Endothelial cell of umbilical vein (primary cell): ENCODE results near the gene LSR.

Experiments
- FOS ChIP-seq: IDR thresholded peaks from 2 replicates; pipeline ENCODE4 v1.6.1; 2011; ENCODE audit warnings: mild to moderate bottlenecking, low read length, moderate library complexity, borderline replicate concordance; ENCODE audit not compliant: insufficient read depth
- GATA2 ChIP-seq: IDR thresholded peaks from 2 replicates; pipeline ENCODE4 v1.7.0; 2011; ENCODE audit warnings: low read depth, mild to moderate bottlenecking, moderate library complexity, mixed read lengths, low read length; ENCODE audit not compliant: insufficient read length, insufficient read depth
- MYC ChIP-seq: IDR thresholded peaks from one replicate; pipeline ENCODE4 v1.6.1; 2011; ENCODE audit warnings: mild to moderate bottlenecking, low read depth, low read length
- POLR2A ChIP-seq: IDR thresholded peaks from 2 replicates; pipeline ENCODE4 v1.6.1; 2012; ENCODE audit warnings: low read depth, mild to moderate bottlenecking, control low read depth, low read length
- POLR2AphosphoS5 ChIP-seq: IDR thresholded peaks from 2 replicates; pipeline ENCODE4 v1.6.1; 2012; ENCODE audit warnings: low read depth, mild to moderate bottlenecking, control low read depth, low read length, moderate library complexity; ENCODE audit not compliant: insufficient read depth
- TF ChIP-seq, protein P1 (sequence below), 2 donors: IDR thresholded peaks; 1 replicate in 1 of 2; 2 replicates in 1 of 2; pipeline ENCODE4 v1.5.1; 2011; ENCODE audit warnings: low read length in 2 of 2, mild to moderate bottlenecking in 2 of 2, moderate library complexity in 2 of 2, control low read depth in 1 of 2, inconsistent platforms in 1 of 2, low read depth in 1 of 2; ENCODE audit not compliant: insufficient read depth in 1 of 2; ENCODE audit errors: extremely low read depth in 1 of 2

DNA sequence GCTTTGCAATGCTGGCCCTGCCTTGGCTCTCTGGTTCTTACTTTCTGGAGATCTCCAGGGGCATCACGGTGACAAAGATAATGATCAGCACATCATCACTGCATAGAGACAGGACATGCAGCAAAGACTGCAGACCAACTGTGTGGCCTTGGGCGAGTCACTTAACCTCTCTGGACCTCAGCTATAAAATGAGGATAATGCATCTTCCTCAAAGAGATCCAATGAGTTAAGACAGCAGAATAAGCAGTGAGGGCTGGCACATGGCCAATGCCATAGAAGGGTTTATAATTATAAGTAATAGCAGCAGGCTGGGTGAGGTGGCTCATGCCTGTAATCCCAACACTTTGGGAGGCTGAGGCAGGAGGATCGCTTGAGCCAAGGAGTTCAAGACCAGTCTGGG is 45.5 kb downstream of the LSR start:
- TF ChIP-seq FOS = no peak
- no peak for TF ChIP-seq POLR2A
- TF ChIP-seq, protein P1, sequence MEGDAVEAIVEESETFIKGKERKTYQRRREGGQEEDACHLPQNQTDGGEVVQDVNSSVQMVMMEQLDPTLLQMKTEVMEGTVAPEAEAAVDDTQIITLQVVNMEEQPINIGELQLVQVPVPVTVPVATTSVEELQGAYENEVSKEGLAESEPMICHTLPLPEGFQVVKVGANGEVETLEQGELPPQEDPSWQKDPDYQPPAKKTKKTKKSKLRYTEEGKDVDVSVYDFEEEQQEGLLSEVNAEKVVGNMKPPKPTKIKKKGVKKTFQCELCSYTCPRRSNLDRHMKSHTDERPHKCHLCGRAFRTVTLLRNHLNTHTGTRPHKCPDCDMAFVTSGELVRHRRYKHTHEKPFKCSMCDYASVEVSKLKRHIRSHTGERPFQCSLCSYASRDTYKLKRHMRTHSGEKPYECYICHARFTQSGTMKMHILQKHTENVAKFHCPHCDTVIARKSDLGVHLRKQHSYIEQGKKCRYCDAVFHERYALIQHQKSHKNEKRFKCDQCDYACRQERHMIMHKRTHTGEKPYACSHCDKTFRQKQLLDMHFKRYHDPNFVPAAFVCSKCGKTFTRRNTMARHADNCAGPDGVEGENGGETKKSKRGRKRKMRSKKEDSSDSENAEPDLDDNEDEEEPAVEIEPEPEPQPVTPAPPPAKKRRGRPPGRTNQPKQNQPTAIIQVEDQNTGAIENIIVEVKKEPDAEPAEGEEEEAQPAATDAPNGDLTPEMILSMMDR (IDR thresholded peaks at IDR 0.05; ENCODE audit: extremely low read depth in 1 of 2, insufficient read depth in 1 of 2, low read depth in 1 of 2, low read length in 2 of 2) = no peak
- TF ChIP-seq MYC = no peak
- TF ChIP-seq GATA2 = no peak
- no peak for TF ChIP-seq POLR2AphosphoS5
